Measurements from ENCODE around the gene RELL1. TPM values are rescaled to one million over a fixed set of nuclear protein-coding genes. Genes with fewer than 3 reads are reported as not detected.

The RELL1 gene
- total and polyA plus RNA-seq, 10 of the 15 experiments (the other 5 are each of a cell fraction or from before 2014, with no cell fraction given) = 0.20 to 10.9 (median 3.9) TPM

DNA sequence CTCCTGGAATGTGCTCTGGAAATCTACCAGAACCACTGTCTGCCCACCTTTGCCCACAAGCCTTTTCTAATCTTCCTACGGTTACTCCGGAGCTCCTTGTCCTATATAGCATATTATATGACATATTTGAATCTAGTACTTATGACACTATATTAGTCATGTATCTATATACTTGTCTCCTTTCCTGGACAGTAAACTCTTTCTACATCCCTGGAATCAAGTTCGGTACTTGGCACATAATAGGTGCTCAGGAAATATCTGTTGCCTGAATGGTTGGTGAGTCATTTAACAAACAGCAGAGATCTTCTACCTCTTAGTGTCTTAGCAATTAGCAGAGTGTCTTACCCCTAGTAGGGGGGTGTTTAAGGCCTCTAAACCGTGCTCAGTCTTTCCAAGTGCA is 123.6 kb downstream of the RELL1 start (continued):
- TF ChIP-seq ZBTB11 (CRISPR knock-in tag; IDR thresholded peaks at IDR 0.05) = no peak
- no peak for TF ChIP-seq IRF4 (IDR thresholded peaks at IDR 0.05; ENCODE audit: low read depth, low read length)
- no peak for TF ChIP-seq IKZF2 (IDR thresholded peaks at IDR 0.05)
- TF ChIP-seq ZNF24 (IDR thresholded peaks at IDR 0.05) = no peak
- no peak for TF ChIP-seq SP1 (IDR thresholded peaks at IDR 0.05; ENCODE audit: low read depth, low read length)
- no peak for TF ChIP-seq MTA2 (IDR thresholded peaks at IDR 0.05; ENCODE audit: low read depth)
- no peak for TF ChIP-seq SIX5 (IDR thresholded peaks at IDR 0.05; ENCODE audit: low read depth, low read length, severe bottlenecking)
- TF ChIP-seq, protein P1, sequence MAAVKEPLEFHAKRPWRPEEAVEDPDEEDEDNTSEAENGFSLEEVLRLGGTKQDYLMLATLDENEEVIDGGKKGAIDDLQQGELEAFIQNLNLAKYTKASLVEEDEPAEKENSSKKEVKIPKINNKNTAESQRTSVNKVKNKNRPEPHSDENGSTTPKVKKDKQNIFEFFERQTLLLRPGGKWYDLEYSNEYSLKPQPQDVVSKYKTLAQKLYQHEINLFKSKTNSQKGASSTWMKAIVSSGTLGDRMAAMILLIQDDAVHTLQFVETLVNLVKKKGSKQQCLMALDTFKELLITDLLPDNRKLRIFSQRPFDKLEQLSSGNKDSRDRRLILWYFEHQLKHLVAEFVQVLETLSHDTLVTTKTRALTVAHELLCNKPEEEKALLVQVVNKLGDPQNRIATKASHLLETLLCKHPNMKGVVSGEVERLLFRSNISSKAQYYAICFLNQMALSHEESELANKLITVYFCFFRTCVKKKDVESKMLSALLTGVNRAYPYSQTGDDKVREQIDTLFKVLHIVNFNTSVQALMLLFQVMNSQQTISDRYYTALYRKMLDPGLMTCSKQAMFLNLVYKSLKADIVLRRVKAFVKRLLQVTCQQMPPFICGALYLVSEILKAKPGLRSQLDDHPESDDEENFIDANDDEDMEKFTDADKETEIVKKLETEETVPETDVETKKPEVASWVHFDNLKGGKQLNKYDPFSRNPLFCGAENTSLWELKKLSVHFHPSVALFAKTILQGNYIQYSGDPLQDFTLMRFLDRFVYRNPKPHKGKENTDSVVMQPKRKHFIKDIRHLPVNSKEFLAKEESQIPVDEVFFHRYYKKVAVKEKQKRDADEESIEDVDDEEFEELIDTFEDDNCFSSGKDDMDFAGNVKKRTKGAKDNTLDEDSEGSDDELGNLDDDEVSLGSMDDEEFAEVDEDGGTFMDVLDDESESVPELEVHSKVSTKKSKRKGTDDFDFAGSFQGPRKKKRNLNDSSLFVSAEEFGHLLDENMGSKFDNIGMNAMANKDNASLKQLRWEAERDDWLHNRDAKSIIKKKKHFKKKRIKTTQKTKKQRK (IDR thresholded peaks at IDR 0.05; ENCODE audit: low read depth, low read length) = no peak
- no peak for TF ChIP-seq MAX (IDR thresholded peaks at IDR 0.05; ENCODE audit: low read depth, low read length)
